Measurements from ENCODE around the gene NBAS.
A peak's percentile ranks its signal among the peaks of the same experiment; 100 is the strongest.
"Not testable (repeated sequence)": the region's sequence is repeated elsewhere in the genome, so short reads cannot be mapped to it uniquely, and the experiment has no call there.

Gene NBAS

GRCh38 chr2:15404511-15404910 is 156.6 kb downstream of the NBAS start:
- DNase-seq = not testable (repeated sequence)

GRCh38 chr2:15400240-15400826 is 160.8 kb downstream of the NBAS start:
- DNase-seq = no peak

GRCh38 chr2:15399241-15399640 is 161.9 kb downstream of the NBAS start:
- no peak for DNase-seq

GRCh38 chr2:15391751-15392150 is 169.4 kb downstream of the NBAS start:
- DNase-seq = no peak

- DNase-seq = no peak
These were observed 171.2 kb downstream of the NBAS start for GRCh38 chr2:15389895-15390294.

- no peak for DNase-seq
These were observed 171.8 kb downstream of the NBAS start for GRCh38 chr2:15389326-15389700.

- no peak for DNase-seq
These were observed 172.5 kb downstream of the NBAS start for GRCh38 chr2:15388406-15389325.

- DNase-seq = no peak
These were observed 175.9 kb downstream of the NBAS start for GRCh38 chr2:15385184-15385583.

- no peak for DNase-seq
These were observed 177.3 kb downstream of the NBAS start for GRCh38 chr2:15383695-15384350.

GRCh38 chr2:15378148-15378908 is 182.8 kb downstream of the NBAS start:
- DNase-seq = no peak

- no peak for DNase-seq
These were observed 183.9 kb downstream of the NBAS start for GRCh38 chr2:15377202-15377601.

GRCh38 chr2:15372019-15372418 is 189.1 kb downstream of the NBAS start:
- DNase-seq = no peak

- DNase-seq = no peak
These were observed 192.0 kb downstream of the NBAS start for GRCh38 chr2:15369129-15369528.

GRCh38 chr2:15367715-15368114 is 193.4 kb downstream of the NBAS start:
- no peak for DNase-seq

- DNase-seq = no peak
These were observed 193.9 kb downstream of the NBAS start for GRCh38 chr2:15367205-15367604.

GRCh38 chr2:15365411-15365810 is 195.7 kb downstream of the NBAS start:
- DNase-seq = no peak

GRCh38 chr2:15364561-15364960 is 196.6 kb downstream of the NBAS start:
- DNase-seq = no peak

GRCh38 chr2:15363734-15364133 is 197.4 kb downstream of the NBAS start:
- DNase-seq = no peak

GRCh38 chr2:15363142-15363541 is 198.0 kb downstream of the NBAS start:
- DNase-seq = no peak

- peak; percentile 5 for DNase-seq
These were observed 201.2 kb downstream of the NBAS start for GRCh38 chr2:15359716-15360531.

- no peak for DNase-seq
These were observed 203.2 kb downstream of the NBAS start for GRCh38 chr2:15357922-15358321.

- no peak for DNase-seq
These were observed 203.9 kb downstream of the NBAS start for GRCh38 chr2:15357186-15357585.

All from T1000 (cell line).